H54 (cell line): Measurements from ENCODE around the gene PRKCE.

Experiments
- DNase-seq: peaks from one replicate; pipeline ENCODE4 v3.0.0; 2011; ENCODE audit warnings: low spot score, mixed read lengths; ENCODE audit not compliant: insufficient read length
- FAIRE-seq: peaks from 3 replicates; lab custom pipeline; 2011; peaks lifted over from hg19 to GRCh38; lab: Jason Lieb, UNC
- POLR2A ChIP-seq: IDR thresholded peaks from 2 replicates; pipeline ENCODE4 v1.6.1; 2011; ENCODE audit warnings: low read depth, mild to moderate bottlenecking, low read length

Gene PRKCE

DNA sequence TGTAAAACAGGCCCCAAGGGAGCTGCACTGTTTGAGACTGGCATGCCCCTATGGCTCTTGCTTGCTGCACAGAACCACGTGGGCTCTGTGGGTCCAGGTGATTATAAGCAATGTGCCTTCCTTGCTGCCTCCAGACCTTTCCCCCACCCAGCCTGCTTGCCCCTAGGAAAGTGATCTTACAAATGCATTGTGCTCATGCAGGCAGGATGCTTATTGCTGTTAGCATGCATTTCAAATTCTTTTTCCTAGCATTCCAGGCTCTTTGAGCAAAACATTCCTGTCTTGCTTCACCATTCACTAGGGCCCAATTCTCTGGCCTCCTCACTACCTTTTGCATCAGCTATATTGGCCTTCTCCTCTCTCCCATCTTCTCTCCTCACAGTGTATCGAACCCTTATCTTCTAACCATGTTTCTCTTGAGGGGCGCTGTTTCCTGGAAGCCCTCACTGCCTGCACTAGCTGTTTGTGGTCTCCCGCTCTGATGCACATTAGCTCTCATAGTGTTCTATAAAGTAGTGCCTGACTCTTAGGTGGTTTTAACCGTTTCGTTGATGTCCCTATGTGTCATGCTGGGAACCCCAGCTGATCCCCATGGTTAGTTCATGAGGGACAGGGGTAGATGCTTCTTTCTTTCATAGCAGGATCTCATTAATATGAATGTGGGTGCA lies 492.8 kb downstream of the PRKCE start:
- TF ChIP-seq POLR2A: no peak
- FAIRE-seq: no peak
- no peak for DNase-seq

DNA sequence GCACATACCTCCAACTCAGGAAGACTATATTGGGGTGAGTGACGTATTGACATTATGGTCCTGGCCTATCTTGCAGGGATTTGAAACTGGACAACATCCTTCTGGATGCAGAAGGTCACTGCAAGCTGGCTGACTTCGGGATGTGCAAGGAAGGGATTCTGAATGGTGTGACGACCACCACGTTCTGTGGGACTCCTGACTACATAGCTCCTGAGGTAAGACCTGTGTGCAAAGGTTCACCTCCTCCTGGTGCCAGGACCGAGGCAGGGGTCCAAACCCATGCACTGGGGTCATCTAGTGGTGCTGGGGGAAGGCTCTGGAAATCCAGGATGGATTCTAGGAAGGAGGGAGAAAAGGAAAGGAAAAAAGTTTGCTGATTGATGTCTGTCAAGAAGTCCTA lies 493.5 kb downstream of the PRKCE start:
- no peak for FAIRE-seq
- no peak for DNase-seq
- no peak for TF ChIP-seq POLR2A

DNA sequence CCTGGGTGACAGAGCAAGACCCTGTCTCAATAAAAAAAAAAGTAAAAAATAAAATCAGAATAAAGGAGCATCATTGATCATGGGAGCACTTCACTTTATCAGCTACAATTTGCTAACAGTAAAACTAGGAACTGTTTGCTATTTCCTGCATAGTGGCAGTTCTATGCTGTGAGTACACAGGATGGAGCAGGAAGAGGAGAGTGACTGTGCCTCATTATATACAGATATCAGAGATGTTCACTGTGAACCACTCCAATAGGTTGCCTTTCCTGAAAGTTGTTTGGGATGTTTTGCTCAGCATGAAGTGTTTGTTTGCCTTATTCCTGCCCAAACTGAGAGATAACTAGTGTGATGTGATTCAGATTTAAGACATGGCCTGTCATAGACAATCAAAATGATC lies 494.4 kb downstream of the PRKCE start:
- no peak for DNase-seq
- TF ChIP-seq POLR2A: no peak
- no peak for FAIRE-seq

DNA sequence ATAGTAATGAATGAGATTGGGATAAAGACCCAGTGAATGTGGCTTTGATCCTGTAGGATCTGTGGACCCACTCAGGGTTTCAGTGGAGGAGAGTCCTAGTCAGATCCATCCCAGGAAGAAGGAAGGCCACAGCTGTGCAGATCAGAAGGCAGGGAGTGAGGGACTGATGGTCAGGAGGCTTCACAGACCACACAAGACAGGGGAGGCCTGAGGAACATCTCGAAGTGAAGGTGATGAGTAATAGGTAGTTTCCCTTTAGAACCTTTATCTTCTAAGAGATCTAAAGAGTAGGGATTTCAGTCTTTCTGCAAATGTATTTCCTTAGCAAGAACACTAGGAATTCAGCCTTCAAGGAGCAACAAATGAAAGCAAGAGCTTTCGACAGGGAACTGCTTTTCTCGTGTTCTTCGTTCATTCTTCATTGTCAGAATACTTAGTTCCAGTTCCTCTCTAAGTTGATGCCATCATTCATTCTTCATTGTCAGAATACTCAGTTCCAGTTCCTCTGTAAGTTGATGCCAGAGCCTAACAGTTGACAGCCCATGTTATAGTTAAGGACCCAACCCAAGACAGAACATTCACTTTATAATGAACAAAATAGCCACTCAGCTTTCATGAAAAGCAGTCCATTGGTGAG lies 495.5 kb downstream of the PRKCE start:
- DNase-seq (no peak), FAIRE-seq (no peak)
- no peak for TF ChIP-seq POLR2A

DNA sequence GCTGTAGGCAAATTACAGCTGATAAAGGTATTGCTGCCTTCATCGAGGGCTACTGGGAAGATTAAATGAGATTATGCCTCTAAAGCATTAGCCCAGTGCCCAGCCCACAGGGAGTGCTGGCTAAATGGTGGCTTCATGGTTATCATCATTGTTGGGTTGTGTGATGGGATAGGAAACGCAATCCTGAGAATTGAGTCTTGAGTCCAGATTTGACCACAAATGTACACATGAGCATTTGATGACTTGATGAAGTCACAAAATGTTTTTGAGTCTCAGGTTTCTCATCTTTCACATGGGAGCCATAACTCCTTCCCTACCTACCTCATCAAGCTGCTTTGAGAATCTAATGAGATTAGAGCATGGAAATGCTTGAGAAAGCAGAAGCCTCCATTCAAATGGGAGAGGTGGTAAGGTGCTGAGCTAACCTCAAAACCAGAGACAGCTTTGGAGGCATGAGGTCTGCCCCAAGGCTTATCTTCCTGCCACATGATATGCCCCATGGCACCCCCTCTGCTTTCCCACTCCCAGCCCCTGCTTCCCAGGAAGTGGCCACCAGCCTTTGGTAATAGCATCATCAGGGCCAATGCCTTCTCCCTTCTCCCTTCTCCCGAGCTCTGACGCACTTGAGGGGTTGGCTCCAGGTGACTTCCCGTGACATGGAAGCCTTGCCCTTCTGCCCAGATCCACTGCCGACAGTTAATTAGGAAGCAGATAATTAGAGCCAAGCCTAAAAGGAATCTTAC lies 496.3 kb downstream of the PRKCE start:
- DNase-seq (no peak), FAIRE-seq (no peak)
- TF ChIP-seq POLR2A: no peak

DNA sequence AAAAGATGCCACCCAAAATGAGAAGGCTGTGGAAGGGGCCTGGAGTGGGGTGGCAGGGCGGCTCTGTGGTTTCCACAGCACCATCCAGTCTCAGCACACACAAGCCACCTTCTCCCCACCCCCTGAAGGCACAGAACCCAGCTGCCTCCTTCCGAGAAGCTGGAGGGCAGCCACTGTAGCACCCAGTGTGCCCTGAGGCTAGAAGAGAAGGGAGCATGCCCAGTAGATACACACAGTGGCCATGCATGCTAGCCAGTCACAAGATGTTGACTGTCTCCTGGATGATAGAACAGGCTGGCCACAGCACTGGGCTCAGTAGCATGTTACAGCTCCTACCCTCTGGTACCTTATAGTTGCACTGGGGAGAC lies 496.9 kb downstream of the PRKCE start:
- DNase-seq: no peak
- FAIRE-seq: no peak
- TF ChIP-seq POLR2A: no peak

DNA sequence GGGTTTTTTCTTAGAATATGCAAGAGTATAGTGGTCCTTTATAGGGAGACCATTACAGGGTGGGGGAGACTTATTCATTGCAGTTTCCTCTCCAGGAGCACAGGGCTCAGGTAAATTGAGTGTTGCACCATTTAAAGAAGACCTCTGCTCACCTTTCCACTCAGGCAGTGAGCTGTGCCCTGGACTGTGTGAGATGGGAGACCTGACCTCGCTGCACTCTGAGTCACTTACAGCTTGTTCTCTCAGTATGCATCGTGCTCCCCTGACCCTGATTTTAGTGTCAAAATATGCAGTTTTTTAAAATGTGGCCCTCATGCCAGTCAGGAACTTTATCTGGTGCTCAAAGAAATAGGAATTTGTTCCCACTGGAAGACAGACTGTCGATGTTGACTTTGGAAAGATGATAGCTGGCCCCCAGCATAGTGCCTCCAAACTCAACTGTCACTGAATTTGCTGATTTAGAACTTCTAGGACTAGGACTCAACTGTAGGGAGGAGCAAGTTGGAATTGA lies 499.0 kb downstream of the PRKCE start:
- TF ChIP-seq POLR2A: no peak
- FAIRE-seq: no peak
- no peak for DNase-seq

DNA sequence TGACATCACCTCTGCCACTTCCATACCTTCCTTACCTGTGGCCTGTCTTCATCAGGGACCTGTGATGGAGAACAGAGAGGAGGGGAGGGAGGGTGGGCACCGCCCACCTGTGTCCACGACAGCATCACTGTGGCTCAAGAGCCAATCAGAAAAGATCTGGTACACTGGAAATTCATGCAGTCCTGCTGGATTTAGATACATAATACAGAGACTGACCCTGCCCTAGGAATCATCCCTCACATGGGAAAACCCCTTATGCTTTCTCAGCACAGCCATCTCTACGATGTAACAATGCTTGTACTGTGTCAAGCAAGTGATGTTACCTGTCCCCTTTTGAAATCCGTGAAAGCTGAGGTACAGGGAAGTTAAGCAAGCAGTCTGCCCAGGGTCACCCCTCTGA lies 500.1 kb downstream of the PRKCE start:
- DNase-seq (no peak), FAIRE-seq (no peak)
- no peak for TF ChIP-seq POLR2A

DNA sequence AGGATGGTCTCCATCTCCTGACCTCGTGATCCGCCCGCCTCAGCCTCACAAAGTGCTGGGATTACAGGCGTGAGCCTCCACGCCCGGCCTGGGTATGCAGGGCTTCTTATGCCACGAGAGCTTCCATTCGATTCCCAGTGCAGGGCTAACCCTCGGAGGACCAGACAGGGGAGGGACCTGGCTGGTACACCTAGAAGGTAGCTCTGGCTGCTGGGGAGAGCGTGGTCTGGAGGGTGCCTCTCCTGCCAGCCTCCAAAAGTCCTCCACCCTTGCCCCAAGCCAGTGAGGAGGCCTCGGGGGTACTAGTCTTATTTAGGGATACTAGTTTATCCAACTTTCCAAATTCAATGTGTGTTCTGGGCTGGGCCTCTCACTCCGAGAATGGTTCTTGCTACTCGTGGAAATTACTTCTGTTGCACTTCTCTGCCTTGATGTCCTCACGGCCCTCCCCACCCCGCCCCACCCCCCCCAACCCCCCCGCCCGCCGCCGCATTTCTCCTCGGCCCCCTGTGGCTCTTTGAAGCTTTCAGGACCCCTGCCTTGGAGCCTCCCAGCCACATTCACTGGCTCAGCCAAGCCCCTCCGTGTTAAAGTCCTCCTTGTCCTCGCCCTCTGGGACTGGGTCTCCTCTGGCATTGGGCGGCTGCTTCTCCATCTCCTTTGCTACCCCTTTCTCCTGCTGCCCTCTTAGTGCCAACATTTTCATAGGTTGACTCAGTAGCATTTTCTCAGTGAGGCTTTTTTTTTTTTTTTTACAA lies 502.7 kb downstream of the PRKCE start:
- FAIRE-seq (no peak), DNase-seq (no peak)
- TF ChIP-seq POLR2A: no peak

DNA sequence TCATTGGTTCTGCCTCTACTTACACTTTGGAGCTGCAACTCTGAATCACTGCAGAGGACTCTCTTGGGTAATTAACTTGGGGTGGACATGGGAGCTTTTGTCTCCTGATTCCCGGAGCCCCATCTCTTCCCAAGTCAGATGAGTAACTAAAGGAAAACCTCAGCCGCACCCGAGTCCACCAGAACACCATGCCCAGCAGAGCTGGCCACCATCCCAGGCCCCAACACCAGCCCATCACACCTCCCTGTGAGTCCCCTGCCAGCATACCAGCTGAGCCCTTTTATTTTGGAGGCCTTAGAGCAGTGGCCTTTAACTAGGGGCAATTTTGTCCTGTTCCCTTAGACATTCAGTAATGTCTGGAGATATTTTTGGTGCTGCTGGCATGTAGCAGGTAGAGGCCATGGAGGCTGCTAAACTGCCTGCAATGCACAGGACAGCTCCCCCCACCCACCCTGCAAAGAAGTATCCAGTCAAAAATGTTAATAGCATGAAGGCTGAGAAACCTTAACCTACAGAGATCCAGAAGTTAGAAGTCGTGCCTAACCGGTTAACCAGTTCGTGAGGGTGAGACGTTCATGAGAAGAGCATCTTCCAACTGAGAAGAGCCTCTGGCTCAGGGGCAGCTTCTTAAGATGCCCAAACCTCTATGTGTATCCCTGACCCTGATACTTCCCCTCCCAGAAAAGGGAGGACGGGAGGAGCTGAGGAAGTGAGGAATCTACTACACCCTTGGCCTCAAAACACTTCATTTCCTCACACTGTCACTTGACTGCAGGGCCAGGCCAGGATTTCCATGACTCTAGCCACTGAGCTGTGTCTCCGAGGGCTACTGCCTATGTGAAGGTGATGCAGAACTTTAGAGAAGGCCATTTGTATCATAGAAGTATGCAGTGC lies 505.8 kb downstream of the PRKCE start:
- no peak for DNase-seq
- no peak for FAIRE-seq
- no peak for TF ChIP-seq POLR2A

DNA sequence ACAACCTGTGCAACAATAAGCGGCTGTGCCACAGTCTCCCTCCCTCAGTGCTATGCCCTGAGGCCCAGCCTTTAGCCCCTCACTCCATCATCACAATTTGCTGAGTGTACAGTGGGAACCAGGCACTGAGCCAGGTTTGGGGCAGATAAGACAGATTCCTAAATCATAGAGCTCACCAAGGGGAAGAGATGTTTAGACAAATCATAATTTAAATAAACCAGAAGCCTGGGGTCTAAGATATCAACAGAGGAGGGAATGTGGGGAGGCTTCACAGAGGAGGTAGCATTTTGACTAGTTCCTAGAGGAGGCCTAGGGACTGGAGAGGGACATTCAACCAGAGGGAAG lies 506.5 kb downstream of the PRKCE start:
- TF ChIP-seq POLR2A: no peak
- no peak for FAIRE-seq

DNA sequence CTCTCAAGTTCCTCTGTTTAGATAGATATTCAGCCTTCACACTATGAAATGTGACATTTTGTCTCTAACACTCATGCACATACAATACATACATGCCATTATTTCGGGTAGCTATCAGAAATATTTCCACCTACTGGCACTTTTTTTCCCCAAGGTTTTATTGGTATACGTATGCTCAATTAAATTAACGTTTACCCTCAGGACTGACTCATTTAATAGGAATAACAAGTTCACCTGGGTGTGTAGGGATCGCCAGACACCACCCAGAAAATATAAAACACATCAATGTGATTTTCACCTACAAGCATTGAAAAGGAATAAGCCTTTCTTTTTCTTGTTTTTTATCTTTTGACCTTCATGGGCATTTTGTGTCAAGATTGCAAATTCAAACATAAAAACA lies 507.2 kb downstream of the PRKCE start:
- no peak for TF ChIP-seq POLR2A
- DNase-seq (no peak), FAIRE-seq (no peak)

More for the DNA sequence above, 506.5 kb downstream of the PRKCE start:
- DNase-seq: no peak

DNA sequence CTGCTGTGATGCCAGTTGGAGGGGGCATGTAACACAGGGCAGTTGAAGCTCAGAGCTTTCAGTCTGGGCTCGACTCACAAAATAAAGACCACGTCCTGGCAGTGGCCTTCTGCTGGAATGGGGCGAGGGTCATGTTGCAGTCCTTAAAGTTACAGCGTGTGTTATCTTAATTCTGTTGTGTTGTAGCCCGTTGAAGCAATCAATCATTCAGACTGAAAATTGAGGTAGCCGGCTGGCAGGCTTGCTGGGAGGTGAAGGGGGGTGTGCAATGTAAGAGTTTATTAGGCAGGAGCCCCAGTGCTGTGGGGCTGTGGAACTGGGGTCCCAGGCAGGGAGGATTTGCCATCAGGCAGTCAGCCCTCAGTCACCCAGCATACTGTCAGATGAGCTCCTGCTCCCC lies 508.9 kb downstream of the PRKCE start:
- DNase-seq: no peak
- FAIRE-seq: no peak
- no peak for TF ChIP-seq POLR2A

DNA sequence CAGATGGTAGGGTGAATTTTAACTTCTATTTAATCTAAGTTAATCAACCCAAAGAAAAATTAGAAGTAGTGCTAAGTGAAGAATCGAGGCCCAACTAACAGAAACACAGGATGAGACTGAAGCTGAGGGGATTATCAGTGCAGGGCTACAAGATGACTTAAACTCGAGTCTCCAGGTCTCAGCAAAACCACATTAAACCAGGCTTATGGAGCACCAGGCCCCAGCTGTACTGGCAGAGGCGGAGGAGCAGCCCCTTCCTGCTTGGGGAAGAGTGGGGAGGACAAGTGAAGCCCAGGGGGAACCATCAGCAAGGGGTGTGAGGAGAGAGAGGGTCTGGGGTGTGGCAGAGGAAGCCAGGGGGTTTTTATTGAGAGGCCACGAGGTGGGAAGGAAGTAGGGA lies 509.8 kb downstream of the PRKCE start:
- FAIRE-seq (no peak), DNase-seq (no peak)
- no peak for TF ChIP-seq POLR2A
